ENCODE results near the gene RABGAP1L. TPM values are rescaled to one million over a fixed set of nuclear protein-coding genes. Genes with fewer than 3 reads are reported as not detected.
A peak's percentile ranks its signal among the peaks of the same experiment; 100 is the strongest.

Gene RABGAP1L
- total RNA-seq = 100 to 1,000 TPM in 1 of 2 donors, 10 to 100 TPM in 1; 51.4 to 124 TPM

DNA sequence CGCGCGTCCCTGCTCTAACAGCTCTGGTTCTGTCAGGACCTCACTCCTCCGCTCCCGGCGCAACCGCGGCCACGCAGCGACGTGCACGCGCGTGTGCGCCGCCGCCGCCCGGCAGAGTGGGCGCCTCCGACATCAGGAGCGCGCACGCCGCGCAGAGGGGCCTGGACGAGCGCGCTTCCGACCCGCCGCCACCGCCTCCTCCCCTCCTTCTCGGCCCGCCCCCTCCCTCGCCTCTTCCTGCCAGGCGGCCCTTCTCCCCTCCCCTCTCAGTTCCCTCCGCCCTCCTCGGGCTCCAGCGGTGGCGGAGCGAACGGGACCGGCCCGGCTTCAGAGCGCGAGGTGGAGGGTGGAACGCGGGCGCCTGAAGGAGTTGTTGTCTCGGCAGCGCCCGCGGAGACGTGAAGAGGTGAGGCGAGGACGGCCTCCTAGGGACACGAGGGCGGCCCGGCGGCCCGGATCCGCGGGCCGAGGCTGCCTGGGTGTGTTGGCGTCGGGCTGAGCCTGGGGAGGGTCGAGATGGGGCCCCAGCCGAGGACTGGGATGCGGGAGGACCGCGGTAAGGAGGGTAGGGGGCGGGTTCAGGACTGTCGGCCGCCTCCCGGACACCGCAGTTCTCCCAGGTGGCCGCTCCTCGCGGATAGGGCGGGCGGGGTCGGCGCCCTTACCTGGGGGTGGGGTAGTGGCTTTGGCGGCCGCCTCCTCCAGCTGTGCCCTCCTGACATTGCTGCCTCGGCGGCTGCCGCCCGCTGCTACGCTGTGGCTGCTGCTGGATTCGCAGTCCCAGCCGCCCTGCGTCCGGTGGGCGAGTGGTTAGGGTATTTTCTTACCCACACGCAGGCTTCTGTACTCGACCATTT lies at the start of gene RABGAP1L:
Gene RABGAP1L, plus strand, starts transcription at position 269 of the 857 bp plus-strand sequence.
- H3K4me1 ChIP-seq = peaks cover 11% of the 10 kb centered on the region
- H3K27me3 ChIP-seq = no peaks in the 10 kb centered on the region
- no peaks in the 10 kb centered on the region for H3K9me3 ChIP-seq
- H3K4me3 ChIP-seq = peak within 1 kb of the TSS; percentile 50 to 88
- ATAC-seq (peak; percentile 95), DNase-seq (peak; percentile 94 to 96 (median 94))
- intact Hi-C loops (cut with DNase I) = no loop called here
- no peaks in the 10 kb centered on the region for H3K36me3 ChIP-seq (replicated peaks in 1 of 2; ENCODE audit: insufficient read depth in 1 of 2, low read depth in 2 of 2)
- 0 to 1% methylated on average over 13 to 86 of the region's 98 CpGs for WGBS, 2 donors
- TF ChIP-seq POLR2A (IDR thresholded peaks at IDR 0.05) = peak; percentile 79 to 91 (median 89)
- TF ChIP-seq, protein P1, sequence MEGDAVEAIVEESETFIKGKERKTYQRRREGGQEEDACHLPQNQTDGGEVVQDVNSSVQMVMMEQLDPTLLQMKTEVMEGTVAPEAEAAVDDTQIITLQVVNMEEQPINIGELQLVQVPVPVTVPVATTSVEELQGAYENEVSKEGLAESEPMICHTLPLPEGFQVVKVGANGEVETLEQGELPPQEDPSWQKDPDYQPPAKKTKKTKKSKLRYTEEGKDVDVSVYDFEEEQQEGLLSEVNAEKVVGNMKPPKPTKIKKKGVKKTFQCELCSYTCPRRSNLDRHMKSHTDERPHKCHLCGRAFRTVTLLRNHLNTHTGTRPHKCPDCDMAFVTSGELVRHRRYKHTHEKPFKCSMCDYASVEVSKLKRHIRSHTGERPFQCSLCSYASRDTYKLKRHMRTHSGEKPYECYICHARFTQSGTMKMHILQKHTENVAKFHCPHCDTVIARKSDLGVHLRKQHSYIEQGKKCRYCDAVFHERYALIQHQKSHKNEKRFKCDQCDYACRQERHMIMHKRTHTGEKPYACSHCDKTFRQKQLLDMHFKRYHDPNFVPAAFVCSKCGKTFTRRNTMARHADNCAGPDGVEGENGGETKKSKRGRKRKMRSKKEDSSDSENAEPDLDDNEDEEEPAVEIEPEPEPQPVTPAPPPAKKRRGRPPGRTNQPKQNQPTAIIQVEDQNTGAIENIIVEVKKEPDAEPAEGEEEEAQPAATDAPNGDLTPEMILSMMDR (IDR thresholded peaks at IDR 0.05) = peak in 1 of 7 experiments; percentile 2
- peak within 1 kb of the TSS; percentile 66 to 93 (median 90) for H3K27ac ChIP-seq

DNA sequence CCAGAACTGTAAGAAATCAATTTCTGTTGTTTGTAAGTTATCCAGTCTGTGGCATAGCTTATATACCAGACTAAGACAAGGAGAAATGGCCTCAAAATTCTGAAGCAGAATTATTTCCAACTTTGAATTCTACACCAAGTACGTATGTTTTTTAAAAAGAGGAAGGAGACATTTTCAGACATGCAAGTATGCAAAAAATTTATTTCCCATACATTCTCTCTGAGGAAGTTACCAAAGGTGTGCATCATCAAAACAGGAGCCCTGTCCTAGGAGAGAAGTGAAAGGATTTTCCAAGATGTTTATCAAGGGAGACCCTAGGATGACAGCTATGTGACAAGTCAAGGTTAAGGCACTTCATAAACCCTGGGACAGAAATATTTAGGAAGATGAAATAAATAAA lies 49.3 kb upstream of the RABGAP1L start:
- no peak for ATAC-seq
- no peak for TF ChIP-seq POLR2A (IDR thresholded peaks at IDR 0.05)
- TF ChIP-seq, protein P1 (IDR thresholded peaks at IDR 0.05) = no peak
- Histone ChIP-seq H3K36me3 (replicated peaks in 1 of 2; ENCODE audit: insufficient read depth in 1 of 2, low read depth in 2 of 2) (no peaks in the 10 kb centered on the region), H3K27me3 (no peaks in the 10 kb centered on the region), H3K4me3 (no peak overlapping the region), H3K9me3 (no peaks in the 10 kb centered on the region), H3K4me1 (peaks cover 11% of the 10 kb centered on the region), H3K27ac (no peak overlapping the region)
- WGBS, 2 donors = 65 to 83% methylated on average over 1 of the region's 1 CpG
- no peak for DNase-seq
- intact Hi-C loops (cut with DNase I) = no loop called here

- intact Hi-C loops (cut with DNase I) = no loop called here
- H3K9me3 ChIP-seq = no peaks in the 10 kb centered on the region
- H3K36me3 ChIP-seq (replicated peaks in 1 of 2; ENCODE audit: insufficient read depth in 1 of 2, low read depth in 2 of 2) = no peaks in the 10 kb centered on the region
- ATAC-seq (no peak), DNase-seq (no peak)
- H3K4me1 ChIP-seq = peaks cover 11% of the 10 kb centered on the region
- TF ChIP-seq, protein P1 (IDR thresholded peaks at IDR 0.05) = no peak
- no peak for TF ChIP-seq POLR2A (IDR thresholded peaks at IDR 0.05)
- 30 to 37% methylated on average over 5 of the region's 5 CpGs for WGBS, 2 donors
- no peak overlapping the region for H3K4me3 ChIP-seq
- no peaks in the 10 kb centered on the region for H3K27me3 ChIP-seq
- no peak overlapping the region for H3K27ac ChIP-seq
These were observed 46.7 kb upstream of the RABGAP1L start for GRCh38 chr1:174112489-174113162.

- Histone ChIP-seq H3K27me3 (no peaks in the 10 kb centered on the region), H3K9me3 (no peaks in the 10 kb centered on the region), H3K4me1 (peaks cover 11% of the 10 kb centered on the region), H3K36me3 (replicated peaks in 1 of 2; ENCODE audit: insufficient read depth in 1 of 2, low read depth in 2 of 2) (no peaks in the 10 kb centered on the region), H3K27ac (peak overlapping the region in 1 of 4 donors; percentile 21), H3K4me3 (no peak overlapping the region)
- TF ChIP-seq, protein P1 (IDR thresholded peaks at IDR 0.05) = no peak
- TF ChIP-seq POLR2A (IDR thresholded peaks at IDR 0.05) = no peak
- 16 to 30% methylated on average over 2 of the region's 2 CpGs for WGBS, 2 donors
- peak; percentile 61 for ATAC-seq
- DNase-seq = no peak
- intact Hi-C loops (cut with DNase I) = no loop called here
These were observed 45.2 kb upstream of the RABGAP1L start for GRCh38 chr1:174114106-174114505.

All from body of pancreas (tissue), 4 donors.